Heart left ventricle (tissue), 16 donors: ENCODE data around the gene KIF1C. TPM values are rescaled to one million over a fixed set of nuclear protein-coding genes. Genes with fewer than 3 reads are reported as not detected.
A peak's percentile ranks its signal among the peaks of the same experiment; 100 is the strongest.

ENCODE experiments used
- ATAC-seq, 4 donors: fragments of 200-7000 bp; cut with Tn5 transposase; one replicate each; pipeline ENCODE4 v1.9.1; 2020 to 2022; ENCODE audit warnings: moderate library complexity in 4 of 4, mild to moderate bottlenecking in 3 of 4, moderate number of reproducible peaks in 1 of 4
- DNase-seq, 5 donors: peaks; one replicate each; pipeline ENCODE4 v3.0.0-alpha.2; 2020
- H3K27ac ChIP-seq, 12 donors: fragments of 200-600 bp; sonication (generic) in 4 of 12; one replicate each; pipeline versions ENCODE4 v1.5.0 to v1.8.0; 2016 to 2022; ENCODE audit warnings: mild to moderate bottlenecking in 2 of 12
- H3K27me3 ChIP-seq, 9 donors: fragments of 200-600 bp; sonication (generic) in 2 of 9; one replicate each; pipeline versions ENCODE4 v1.5.1 to v1.8.0; 2016 to 2022; ENCODE audit warnings: mild to moderate bottlenecking in 3 of 9
- H3K36me3 ChIP-seq, 9 donors: fragments of 200-600 bp; sonication (generic) in 2 of 9; one replicate each; pipeline versions ENCODE4 v1.5.0 to v1.8.0; 2018 to 2022; ENCODE audit warnings: mild to moderate bottlenecking in 2 of 9
- H3K4me1 ChIP-seq, 12 donors: fragments of 200-600 bp; sonication (generic) in 4 of 12; one replicate each; pipeline versions ENCODE4 v1.5.0 to v1.8.0; 2016 to 2022; ENCODE audit warnings: mild to moderate bottlenecking in 3 of 12
- H3K4me3 ChIP-seq, 12 donors: fragments of 200-600 bp; sonication (generic) in 4 of 12; one replicate each; pipeline versions ENCODE4 v1.5.0 to v1.8.0; 2017 to 2022; ENCODE audit warnings: mild to moderate bottlenecking in 9 of 12, moderate library complexity in 4 of 12
- H3K9me3 ChIP-seq, 12 donors: fragments of 200-600 bp; sonication (generic) in 4 of 12; one replicate each; pipeline versions ENCODE4 v1.5.0 to v1.8.0; 2016 to 2022; ENCODE audit warnings: mild to moderate bottlenecking in 1 of 12
- POLR2A ChIP-seq, 2 donors: fragments of 450-650 bp; IDR thresholded peaks; one replicate each; pipeline ENCODE4 v1.6.1; 2017; ENCODE audit warnings: antibody characterized with exemption in 2 of 2, mild to moderate bottlenecking in 2 of 2, moderate library complexity in 2 of 2
- WGBS, 4 donors: extraction: QIAGEN DNeasy Blood & Tissue Kit in 2 of 4; methylation state at CpG; one replicate each; pipeline versions ENCODE4 v1.1.5 to v1.1.7; 2013 to 2018; 5-methylcytosine and 5-hydroxymethylcytosine counted together
- intact Hi-C, 10 donors: fragments of 100-400 bp; cut with DNase I; formaldehyde crosslinking; loops; one replicate each; pipeline versions ENCODE4 v1.11.1 to v1.14.2; 2022
- polyA plus RNA-seq, 2 donors: library from polyadenylated mRNA; stranded (reverse); fragments of 200-250 nt; gene quantifications; one replicate each; pipeline ENCODE4 v1.2.3, GENCODE V29; 2013
- total RNA-seq, 9 donors: library from RNA; depleted of rRNA in 2 of 9; stranded (reverse); fragments of >200 nt in 2 of 9; fragmentation: NEBNext Ultra II Directional in 3 of 9; extraction: Animal tissue kit (Norgen Biotek cat#: 25700) in 3 of 9; gene quantifications; one replicate each; pipeline versions ENCODE4 v1.1.0 to v1.2.4, GENCODE V29; 2016 to 2023
- TF ChIP-seq, protein P1 (sequence below), 12 donors: fragments of 200-600 bp; sonication (generic) in 4 of 12; IDR thresholded peaks; one replicate each; pipeline versions ENCODE4 v1.5.0 to v1.8.0; 2018 to 2022; ENCODE audit warnings: antibody characterized with exemption in 12 of 12, mild to moderate bottlenecking in 5 of 12
- donor health status: ischemic (EF 13 %, LVEDD 7.1; RV severe dilation, severe dysfunction).
- donor health status: healthy with polysubstance abuse.
- donor health status: DM: no; HTN: yes; CAD: no.
- donor health status: DM: no; HTN: no; CAD: no.
- donor health status: ischemic (EF 25% LVEDD 6.9; RV normal size, moderate dysfunction).
- donor health status: ischemic (EF 25% LVEDD 5.7; RV mildly dilated, moderate dysfunction).
- donor health status: healthy.
- donor health status: DM: yes; HTN: yes; CAD: no.
- donor health status: ischemic (EF 35%, LVEDD 5.7; RV mildly dilated, moderate dysfunction).
- donor health status: nonischemic (EF 11% LVEDD 7.7; RV severe dilation, severe dysfunction).
- donor health status: DM: yes; HTN: yes; CAD: no.
- donor health status: PGD.
- donor health status: ischemic (EF 29% LVEDD 5.4; RV normal size, mild dysfunction).
- donor health status: nonischemic (EF 23%, LVEDD 6.1; RV moderate dilation, normal function).

Gene KIF1C
- total and polyA plus RNA-seq, 11 donors = 210 to 868 (median 526) TPM

DNA sequence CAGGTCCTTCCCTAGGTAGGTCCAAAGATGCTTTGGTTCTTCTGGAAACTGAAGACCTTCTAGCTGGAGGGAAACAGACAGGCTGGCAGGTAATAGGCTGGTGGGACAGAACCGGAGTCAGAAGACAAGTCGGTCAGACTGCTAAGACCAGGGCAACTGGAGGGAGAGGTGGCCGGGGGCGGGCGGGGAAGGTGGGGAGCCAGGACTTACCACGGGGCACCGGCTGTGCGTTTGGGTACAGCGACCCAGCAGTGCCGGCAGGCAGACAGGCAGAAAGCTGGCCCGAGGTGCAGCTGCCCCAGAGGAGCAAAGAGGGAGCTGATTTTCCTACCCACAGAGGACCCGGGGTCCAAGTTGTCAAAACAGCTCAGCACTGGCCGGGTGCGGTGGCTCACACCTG, 36.9 kb downstream of the KIF1C start:
- WGBS, 4 donors = 83 to 87% (median 85%) methylated on average over 14 of the region's 14 CpGs
- no peak for DNase-seq
- no peak for TF ChIP-seq POLR2A (IDR thresholded peaks at IDR 0.05)
- TF ChIP-seq, protein P1, sequence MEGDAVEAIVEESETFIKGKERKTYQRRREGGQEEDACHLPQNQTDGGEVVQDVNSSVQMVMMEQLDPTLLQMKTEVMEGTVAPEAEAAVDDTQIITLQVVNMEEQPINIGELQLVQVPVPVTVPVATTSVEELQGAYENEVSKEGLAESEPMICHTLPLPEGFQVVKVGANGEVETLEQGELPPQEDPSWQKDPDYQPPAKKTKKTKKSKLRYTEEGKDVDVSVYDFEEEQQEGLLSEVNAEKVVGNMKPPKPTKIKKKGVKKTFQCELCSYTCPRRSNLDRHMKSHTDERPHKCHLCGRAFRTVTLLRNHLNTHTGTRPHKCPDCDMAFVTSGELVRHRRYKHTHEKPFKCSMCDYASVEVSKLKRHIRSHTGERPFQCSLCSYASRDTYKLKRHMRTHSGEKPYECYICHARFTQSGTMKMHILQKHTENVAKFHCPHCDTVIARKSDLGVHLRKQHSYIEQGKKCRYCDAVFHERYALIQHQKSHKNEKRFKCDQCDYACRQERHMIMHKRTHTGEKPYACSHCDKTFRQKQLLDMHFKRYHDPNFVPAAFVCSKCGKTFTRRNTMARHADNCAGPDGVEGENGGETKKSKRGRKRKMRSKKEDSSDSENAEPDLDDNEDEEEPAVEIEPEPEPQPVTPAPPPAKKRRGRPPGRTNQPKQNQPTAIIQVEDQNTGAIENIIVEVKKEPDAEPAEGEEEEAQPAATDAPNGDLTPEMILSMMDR (IDR thresholded peaks at IDR 0.05) = no peak
- intact Hi-C loops = loop anchor here in 1 of 10 donors (5.0 kb wide), 1 partner anchor 33 kb away; no protein-coding TSS in a partner anchor
- Histone ChIP-seq H3K4me1 (peaks cover 0 to 20% (median 3%) of the 10 kb centered on the region in 12 donors), H3K27me3 (peaks cover 0 to 20% (median 4%) of the 10 kb centered on the region in 9 donors), H3K9me3 (no peaks in the 10 kb centered on the region), H3K36me3 (no peaks in the 10 kb centered on the region), H3K4me3 (no peak overlapping the region), H3K27ac (no peak overlapping the region)
- ATAC-seq = no peak

DNA sequence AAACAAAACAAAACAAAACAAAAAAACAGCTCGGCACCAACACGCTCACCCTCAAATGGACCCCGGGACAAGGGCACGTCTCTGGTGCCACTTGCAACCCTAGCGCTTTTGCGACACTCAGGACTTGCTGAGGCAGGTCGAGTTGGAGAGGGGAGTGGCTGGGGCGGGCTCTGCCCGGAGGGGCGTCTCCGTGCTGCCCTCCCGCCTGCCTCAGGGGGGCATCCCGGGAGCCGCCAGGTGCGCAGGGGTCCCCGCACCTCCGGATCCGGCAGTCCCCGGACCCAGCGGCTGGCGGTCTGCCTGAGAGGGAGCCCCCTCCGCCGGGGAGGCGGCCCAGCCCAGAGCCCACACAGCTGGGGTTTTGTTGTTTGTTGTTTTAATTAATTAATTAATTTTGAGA, 37.6 kb downstream of the KIF1C start, which contains the start of gene SLC52A1:
TSS of gene SLC52A1 (minus strand) at position 112 of the 400 bp plus-strand sequence. CDS start 820 bp downstream, outside the sequence.
- intact Hi-C loops = no loop called here
- no peak for TF ChIP-seq POLR2A (IDR thresholded peaks at IDR 0.05)
- TF ChIP-seq, protein P1 (IDR thresholded peaks at IDR 0.05) = no peak
- peak within 1 kb of the TSS in 5 of 12 donors; percentile 24 to 40 (median 28) for H3K4me3 ChIP-seq
- no peak within 1 kb of the TSS for H3K27ac ChIP-seq
- ATAC-seq = no peak
- H3K36me3 ChIP-seq = no peaks in the 10 kb centered on the region
- H3K9me3 ChIP-seq = no peaks in the 10 kb centered on the region
- peaks cover 0 to 20% (median 4%) of the 10 kb centered on the region in 9 donors for H3K27me3 ChIP-seq
- 5 to 9% (median 7%) methylated on average over 20 to 24 of the region's 24 CpGs for WGBS, 4 donors
- H3K4me1 ChIP-seq = peaks cover 0 to 20% (median 3%) of the 10 kb centered on the region in 12 donors
- DNase-seq = no peak

DNA sequence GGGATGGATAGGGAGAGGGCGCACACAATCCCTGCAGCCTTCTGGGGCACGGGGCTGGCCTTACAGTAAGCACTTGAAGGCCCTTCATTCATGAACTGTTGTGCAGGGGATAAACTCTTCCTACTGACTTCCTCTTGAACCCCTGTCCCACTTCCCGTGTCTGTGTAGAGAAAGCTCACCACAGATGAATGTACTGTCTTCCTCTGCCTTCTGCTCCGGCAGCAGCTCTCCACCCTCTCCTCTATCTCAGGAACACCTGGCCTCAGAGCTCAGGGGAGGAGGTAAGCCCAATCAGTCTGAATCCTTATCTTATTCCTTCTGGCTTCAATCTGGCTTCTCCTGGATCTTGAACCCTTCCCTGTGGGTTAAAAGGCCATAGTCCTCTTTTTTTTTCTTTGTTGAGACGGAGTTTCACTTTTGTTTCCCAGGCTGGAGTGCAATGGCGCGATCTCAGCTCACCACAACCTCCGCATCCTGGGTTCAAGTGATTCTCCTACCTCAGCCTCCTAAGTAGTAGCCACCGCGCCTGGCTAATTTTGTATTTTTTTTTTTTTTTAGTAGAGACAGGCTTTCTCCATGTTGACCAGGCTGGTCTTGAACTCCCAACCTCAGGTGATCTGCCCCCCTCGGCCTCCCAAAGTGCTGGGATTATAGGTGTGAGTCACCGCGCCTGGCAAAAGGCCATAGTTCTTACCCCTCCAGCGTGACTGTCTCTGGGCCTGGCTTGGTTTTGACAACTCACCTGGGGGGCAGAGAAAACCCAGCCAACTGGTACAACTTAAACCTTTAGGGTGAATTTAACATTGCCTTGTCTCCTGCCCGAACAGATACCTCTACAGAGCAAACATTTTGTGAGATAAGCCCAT, 44.6 kb downstream of the KIF1C start:
- TF ChIP-seq, protein P1 (IDR thresholded peaks at IDR 0.05) = no peak
- TF ChIP-seq POLR2A (IDR thresholded peaks at IDR 0.05) = no peak
- no peak for ATAC-seq
- H3K27me3 ChIP-seq = no peaks in the 10 kb centered on the region
- DNase-seq = no peak
- no peaks in the 10 kb centered on the region for H3K4me1 ChIP-seq
- intact Hi-C loops = no loop called here
- H3K9me3 ChIP-seq = no peaks in the 10 kb centered on the region
- WGBS, 4 donors = 85 to 89% (median 87%) methylated on average over 15 of the region's 15 CpGs
- H3K4me3 ChIP-seq = peak overlapping the region in 1 of 12 donors; percentile 8
- H3K36me3 ChIP-seq = no peaks in the 10 kb centered on the region
- peak overlapping the region in 1 of 12 donors; percentile 49 for H3K27ac ChIP-seq

DNA sequence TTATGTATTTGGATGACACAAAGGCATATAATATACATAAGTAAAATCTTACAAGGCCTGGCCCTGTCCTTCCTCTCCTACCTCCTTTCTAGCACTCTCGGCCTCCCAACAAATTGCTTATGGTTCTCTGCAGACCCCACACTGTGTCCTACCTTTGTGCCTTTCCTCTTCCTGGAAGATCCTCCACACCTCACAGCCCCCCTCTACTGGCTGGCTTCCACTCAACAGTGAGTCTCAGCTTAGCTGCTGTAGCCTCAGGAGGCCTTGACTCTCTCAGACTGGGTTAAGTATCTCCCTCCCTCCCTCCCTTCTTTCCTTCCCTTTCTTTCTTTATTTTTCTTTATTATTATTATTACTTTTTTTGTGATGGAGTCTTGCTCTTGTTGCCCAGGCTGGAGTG, 45.8 kb downstream of the KIF1C start:
- H3K4me1 ChIP-seq = no peaks in the 10 kb centered on the region
- ATAC-seq (no peak), DNase-seq (no peak)
- 93 to 98% (median 95%) methylated on average over 1 of the region's 1 CpG for WGBS, 4 donors
- no peak overlapping the region for H3K4me3 ChIP-seq
- no peak overlapping the region for H3K27ac ChIP-seq
- intact Hi-C loops = no loop called here
- H3K36me3 ChIP-seq = no peaks in the 10 kb centered on the region
- no peaks in the 10 kb centered on the region for H3K27me3 ChIP-seq
- no peaks in the 10 kb centered on the region for H3K9me3 ChIP-seq
- TF ChIP-seq, protein P1 (IDR thresholded peaks at IDR 0.05) = no peak
